HT1080 (cell line): ENCODE data around the gene EN2. TPM values are rescaled to one million over a fixed set of nuclear protein-coding genes. Genes with fewer than 3 reads are reported as not detected.

Experiments used
- DNase-seq: peaks from one replicate; pipeline ENCODE4 v3.0.0-alpha.2; 2015; ENCODE audit warnings: low read depth
- total RNA-seq: library from RNA; depleted of rRNA; stranded (reverse); fragments of >200 nt; shearing (Covaris generic); gene quantifications from 2 replicates; pipeline ENCODE4 v1.2.3, GENCODE V29; 2014

Gene EN2
- total RNA-seq, 1 experiment from 2014 or later, result not detected

DNA sequence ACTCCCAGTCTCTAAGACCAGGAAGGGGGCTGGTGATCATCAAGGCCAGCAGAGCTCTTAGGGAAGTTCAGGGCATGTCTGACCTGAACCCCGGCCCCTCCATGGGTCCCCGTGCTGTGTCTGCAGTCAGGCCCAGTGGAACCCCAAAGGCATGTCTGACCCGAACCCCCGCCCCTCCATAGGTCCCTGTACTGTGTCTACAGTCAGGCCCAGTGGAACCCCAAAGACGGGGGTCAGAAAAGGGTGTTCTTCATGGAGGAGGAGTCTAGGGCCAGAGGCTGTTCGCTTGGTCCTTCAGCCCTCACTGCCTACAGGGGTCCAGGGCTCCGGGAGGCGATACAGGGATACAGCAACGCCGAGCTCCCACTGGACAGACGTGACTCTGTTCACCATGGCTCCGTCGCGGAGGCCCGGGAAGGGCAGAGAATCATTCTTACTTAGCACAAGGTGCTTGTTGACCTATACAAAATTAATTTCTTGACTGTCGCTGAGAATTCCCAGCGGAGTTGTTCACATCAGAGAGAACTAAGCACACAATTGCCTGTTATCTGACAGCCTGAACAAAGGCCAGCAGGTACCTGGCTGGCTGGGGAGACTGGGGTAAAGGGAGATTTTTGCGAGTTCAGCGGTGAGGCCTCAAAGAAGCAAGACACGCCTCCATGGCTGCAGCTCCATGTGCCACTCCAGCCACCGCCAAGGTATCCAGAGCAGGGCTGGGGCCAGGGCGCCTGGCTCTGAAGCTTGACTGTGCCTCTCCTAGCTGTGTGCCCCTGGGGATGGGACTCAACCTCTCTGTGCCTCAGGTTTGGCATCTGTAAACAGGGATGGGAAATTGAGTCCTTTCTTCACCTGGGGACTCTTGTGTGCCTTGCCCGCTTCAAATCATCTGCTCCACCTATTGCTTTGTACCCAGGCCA, 26.8 kb downstream of the EN2 start:
- DNase-seq, result no peak

DNA sequence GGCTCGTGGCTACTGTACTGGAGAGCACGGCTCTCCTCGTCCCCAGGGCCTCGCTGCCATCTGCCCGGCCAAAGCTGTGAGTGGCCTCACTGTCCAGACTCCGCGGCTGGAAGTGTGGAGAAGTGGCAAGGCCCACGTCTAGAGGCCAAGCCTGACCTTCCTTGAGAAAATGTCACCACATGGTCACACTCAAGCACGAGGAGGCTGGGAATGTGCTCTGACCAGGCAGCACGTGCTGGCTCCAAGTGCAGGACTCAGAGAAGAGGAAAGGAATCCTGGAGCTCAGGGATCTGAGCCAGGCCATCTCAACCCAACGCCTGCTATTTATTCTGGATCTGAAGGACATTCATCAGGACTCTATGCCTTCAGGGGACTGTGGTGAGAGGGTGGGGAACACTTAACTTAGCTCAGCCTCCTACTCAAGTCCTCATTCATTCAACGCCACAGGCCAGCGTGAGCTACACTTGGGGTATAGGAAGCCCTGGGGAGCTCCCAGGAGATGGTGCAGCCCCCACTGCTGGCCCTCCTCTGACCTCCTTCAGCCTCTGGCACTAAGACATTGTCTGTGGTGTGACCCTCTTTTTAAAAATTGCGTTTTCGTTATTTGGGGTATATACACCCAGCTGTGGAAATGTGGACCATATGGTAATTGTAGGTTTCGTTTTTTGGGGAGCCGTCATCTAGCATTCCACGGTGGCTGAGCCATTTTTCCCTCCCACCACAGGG, 29.0 kb downstream of the EN2 start:
- DNase-seq, result no peak

DNA sequence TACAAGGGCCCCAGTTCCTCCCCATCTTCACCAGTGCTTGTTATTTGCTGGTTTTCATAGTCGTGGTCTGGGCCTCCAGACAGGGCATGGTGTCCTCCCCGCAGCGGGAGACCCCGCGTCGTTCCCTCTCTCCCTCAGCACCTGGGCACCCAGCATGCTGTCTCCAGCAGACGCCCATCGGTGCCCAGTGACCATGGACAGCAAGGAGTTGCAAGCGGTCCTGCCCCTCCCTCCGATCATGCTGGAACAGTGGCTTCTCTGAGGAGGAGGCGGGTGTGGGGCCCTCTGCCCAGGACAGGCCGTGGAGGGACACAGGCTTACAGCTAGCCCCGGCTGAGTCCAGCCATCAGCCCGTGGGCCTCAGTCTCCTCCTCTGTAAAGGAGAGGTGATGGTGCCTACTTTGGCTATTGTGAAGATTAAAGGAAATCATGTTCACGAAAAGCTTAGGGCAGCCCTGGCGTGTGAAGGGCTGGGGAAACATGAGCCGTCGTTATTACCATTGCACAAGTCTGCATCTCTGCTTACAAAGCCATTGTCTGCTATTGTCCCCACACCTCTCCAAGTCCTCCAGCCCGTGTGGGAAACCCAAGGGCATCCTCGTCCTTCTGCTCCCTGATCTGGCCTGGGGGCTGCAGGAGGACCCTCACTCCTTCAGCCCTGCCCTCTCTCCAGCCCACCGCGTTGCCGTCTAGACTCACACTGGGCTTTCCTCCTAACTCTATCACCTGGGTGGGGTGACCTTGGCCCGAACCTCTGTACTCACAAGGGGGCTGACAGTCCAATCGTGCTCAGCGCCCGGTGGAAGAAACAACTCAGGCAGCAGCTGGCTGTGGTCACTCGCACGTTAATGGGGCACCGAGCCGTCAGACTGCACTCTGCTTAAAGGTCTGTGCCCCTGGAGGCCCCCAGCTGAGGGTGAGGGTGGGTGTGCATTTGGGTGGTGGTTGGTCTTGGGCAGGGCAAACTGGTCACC, 29.9 kb downstream of the EN2 start:
- no peak for DNase-seq

DNA sequence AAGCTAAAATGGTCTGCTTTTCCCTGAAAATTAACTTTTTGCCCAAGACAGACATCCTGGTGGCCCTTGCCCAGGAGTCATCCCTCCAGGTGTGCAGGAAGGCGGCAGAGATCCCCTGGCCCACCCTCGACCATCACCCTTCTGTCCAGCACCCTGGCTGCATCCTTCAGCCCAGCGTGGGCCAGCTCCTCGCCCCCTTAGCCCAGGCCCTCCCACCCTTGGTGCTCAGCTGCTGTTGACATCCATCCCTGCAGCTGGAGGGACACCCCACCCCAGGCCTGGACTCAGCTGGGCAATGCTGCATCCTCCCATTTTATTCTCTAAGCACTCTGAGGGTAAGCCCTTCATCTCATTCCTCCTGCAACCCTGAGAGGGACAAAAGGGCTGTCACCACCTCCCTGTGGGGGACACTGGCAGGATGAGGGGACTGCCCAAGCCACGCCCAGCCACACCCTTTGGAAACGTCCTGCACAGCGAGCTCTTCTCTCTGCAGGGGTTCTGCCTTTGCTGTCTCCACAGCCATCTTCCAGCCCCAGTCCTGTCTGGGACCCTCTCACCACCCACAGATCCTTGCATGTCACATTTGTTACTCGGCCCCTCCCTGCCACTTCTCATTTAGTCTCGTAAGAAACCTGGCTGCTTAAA, 30.7 kb downstream of the EN2 start:
- DNase-seq, result no peak

DNA sequence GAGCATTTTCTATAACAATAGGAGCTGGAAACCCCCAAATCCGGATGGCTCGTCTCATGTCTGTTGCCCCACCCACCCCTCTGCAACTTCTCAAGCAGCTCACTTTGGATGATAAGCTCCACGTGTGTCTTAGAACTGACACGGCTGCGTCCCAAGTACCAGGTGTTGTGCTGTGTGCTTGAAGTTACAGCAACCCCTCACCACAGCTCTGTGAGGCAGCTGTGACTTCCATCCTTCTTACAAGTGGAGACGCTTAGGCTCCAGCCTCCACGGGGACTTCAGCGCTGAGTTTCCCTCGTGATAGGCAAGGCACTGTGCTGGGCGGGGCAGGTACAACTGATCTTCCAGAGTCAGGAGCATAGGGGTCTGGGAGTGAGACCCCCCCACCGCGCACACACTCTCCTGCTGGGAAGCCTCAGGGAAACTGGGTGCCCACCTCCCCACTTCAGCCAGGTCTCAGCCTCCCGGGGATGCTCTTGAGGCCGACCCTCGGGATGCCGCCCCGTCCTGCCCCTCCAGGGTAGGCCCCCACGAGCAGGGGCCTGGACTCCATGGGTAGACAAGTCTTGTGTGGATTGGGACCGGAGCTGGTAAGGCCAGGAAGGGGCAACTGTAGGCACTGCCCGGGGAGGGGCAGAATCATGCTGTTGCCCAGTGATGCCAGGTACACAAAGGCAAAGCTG, 31.4 kb downstream of the EN2 start:
- no peak for DNase-seq

DNA sequence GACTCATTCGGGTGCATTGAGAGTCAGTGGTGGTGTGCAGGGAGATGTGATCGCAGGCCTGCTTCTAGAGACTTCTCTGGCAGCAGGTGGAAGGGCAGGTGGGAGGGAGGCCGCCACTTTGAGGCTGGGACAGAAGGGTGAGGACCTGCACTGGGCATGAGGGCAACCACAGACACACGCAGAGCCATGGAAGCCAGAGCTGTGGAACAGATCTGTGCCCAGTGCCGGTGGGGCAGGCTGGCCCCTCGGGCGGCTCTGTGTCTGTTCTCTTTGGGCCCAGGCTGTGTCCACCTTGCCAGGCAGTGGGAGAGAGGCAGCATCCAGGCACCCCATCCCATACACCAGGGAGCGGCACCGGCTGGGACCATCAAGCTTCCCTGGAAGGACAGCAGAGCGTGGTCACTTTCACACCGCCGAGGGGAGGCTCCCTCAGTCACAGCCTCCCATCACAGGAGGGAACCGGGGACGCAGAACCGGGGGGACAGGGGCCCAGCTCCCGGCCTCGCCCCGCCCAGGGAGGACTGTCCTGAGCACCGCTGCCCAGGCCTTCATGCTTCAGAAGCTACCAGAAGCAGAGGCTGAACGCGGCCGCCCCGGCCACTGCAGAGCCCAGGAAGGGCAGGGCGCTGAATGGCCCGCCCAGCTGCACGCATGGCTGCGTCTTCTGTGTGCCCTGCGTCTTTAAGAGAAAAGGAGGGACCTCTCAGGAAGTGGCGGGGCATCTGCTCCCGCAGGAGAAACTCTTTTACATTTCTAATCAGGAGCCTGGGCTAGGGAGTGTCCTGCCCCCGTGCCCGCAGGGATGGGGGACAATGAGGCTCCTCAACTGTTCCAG, 32.1 kb downstream of the EN2 start:
- peak; percentile 7 for DNase-seq

DNA sequence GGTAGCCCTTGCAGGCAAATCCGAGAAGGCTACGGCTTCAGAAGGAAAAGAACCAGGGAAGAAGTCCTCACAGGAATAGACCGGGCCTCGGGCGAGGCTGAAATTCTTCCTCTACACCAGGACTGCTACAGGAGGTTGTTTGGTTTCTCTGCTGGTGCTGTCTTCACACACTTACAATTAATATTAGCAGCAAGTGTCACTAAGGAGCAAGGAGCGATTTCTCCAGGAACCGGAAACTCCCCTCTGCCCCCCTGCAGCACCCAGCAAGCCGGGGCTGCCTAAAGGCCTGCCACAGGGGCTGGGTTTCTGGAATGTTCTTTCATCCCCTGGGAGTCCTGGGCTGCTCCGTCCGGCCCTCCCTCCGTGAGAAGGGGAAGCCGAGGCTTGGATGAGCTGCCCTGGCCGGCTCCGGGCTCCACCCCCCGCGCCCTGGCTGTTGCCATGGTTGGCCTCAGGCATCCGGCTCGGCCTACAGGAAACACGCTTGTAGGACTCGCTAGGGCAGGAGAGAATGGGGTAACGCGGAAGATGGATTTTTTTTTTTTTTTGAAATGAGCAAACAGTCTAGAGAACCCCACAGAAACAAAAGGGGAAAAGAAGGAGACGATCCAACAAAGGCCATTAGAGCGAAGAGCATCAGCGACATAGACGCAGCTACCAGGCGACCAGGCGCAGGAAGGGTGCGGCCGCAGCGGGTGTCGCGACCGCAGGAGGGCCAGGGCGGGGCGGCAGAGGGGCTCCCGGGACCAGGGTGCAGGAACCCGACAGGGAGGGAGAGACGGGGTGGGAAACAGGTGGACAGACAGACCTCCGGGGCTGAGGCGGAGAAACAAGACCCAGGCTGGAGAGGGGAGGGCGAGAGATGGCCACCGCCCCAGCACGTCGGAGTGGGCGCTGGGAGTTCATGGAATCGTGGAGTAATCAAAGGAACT, 33.0 kb downstream of the EN2 start:
- no peak for DNase-seq

DNA sequence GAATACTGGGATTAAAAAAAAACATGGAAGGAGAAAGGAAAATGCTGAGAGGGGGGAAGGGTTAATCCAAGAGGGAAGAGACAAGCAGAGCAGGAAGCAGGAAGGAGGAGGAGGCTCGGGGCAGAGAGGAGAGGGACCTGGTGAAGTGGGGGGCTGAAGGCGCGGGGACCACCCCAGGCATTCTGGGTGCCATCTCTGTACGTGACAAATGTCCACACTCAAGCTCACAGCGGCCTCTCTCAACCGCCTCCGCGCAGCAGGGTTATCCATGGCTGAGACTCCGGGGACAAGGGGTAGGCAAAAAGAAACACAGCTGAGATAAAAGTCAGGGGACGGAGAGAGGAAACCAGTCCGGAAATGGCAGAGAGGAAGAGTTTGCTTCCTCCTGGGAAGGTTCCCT, 33.9 kb downstream of the EN2 start:
- no peak for DNase-seq

DNA sequence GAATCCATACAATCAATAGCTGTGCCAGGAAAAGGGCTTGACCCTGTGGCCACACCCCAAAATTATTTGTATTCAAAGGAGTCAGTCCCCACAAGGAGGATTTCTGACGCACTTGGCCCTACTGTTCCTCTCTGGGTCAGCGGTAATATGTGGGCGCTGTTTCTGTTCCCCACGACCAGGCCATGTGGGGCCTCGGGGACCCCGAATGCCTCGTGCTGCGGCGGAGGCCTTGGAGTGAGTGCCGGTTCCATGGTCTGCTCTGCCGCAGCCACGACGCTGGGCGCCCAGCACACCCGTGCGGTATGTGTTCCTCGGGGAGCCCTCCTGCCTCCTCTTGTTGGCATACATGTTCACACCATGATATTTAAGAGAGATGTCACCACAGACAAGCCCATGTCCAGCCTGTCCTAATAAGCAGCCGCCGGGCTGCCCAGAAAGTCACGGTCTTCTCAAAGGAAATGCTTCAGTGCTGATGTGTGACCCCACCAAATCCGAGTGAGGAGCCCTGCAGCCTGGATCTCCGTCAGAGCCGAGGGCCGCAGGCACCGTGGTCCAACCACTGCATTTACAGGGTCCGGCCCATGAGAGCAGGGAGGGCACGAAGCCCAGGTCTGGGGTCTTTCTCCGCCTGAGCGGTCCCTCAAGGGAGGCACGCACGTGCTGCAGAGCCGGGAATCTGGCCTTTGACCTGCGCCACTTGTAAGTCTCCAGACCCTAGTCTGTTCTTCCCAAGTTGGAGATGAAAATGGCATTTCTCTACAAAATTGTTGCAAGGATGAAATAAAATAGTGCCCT, 36.0 kb downstream of the EN2 start:
- no peak for DNase-seq

DNA sequence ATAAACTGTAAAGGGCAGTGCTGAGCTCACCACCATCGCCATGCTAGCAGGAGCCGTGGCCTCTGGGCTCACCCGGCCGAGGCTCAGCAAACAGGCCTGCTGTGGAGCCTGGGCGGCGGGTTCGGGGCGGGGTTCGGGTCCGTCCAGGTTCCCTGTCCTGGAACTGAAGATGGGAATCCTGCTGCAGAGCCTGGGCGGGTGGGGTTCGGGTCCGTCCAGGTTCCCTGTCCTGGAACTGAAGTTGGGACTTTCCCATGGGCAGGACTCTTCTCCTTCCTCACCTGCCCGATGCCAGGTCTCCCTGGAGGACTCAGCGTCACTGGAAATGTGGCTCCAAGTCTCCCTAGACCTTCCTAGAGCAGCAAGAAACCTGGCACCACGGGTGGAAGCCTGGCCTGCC, 36.6 kb downstream of the EN2 start:
- no peak for DNase-seq

DNA sequence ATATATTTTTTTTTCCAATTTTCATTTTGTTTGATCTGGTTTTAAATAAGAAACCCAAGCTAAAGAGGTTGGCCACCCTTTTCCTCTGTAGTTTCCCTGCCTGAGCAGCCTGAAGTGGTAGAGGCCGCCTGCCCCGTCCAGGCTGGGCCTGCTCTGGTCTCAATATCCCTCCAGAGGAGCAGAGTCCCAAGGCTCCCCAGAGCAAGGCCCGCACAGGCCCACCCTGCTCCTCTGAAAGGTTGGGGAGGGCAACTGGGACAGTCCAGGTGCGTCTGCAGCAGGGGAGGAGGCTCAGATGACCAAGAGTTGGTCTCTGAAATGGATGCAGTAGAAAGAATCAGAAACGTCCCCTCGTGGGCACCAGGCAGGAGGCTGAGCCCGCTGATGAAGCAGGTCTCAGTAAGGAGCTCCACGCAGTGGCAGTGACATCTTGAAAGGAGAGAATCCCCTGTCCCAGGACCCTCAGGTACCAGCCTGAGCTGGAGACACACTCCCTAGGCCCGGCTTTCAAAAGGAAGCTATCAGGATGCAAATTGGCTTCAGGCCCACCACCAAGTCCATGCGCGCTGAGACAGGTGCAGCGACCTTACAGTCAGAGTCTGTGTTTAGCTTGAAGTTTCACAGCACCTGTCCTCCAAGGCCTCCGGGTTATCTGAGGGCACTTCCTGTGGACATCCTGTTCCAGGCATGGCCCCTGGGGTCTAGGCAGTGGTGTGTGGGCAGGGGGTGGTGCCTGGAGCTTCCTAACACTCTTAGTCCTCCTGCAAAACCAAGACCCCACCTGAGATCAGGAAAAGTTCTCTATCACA, 37.7 kb downstream of the EN2 start:
- DNase-seq, result no peak

DNA sequence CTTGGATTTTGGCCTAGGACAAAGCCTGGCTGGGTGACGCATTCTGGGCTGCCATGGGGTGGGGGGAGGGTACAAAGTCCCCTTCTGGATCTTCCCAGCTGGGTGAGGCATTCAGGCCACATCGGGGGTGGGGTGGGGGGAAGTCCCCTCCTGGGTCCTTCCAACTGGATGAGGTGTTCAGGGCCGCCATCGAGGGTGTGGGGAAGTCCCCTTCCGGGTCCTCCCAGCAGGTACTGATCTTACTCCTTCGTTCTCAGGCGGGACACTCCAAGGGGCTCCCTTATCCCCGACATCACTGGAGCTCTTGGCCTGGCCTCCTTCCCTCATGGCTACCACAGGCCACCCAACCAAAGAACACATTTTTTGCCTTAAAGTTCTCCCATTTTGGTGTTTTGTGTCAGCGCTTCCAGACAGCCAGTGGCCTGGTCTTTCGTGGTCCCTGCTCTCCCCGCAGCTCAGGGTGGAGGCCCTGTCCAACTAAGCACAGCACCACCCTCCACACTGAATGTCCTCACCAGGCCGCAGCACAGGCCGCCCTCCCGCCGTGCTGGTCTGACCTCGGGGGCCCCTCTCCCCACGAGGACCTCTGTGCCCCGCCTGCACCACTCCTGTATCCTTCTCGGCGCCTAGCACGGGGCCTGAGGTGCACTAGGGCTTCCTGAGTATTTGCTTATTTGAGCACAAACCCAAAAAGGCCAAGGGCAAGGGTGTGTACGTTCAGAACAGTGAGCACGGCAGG, 38.5 kb downstream of the EN2 start:
- no peak for DNase-seq

DNA sequence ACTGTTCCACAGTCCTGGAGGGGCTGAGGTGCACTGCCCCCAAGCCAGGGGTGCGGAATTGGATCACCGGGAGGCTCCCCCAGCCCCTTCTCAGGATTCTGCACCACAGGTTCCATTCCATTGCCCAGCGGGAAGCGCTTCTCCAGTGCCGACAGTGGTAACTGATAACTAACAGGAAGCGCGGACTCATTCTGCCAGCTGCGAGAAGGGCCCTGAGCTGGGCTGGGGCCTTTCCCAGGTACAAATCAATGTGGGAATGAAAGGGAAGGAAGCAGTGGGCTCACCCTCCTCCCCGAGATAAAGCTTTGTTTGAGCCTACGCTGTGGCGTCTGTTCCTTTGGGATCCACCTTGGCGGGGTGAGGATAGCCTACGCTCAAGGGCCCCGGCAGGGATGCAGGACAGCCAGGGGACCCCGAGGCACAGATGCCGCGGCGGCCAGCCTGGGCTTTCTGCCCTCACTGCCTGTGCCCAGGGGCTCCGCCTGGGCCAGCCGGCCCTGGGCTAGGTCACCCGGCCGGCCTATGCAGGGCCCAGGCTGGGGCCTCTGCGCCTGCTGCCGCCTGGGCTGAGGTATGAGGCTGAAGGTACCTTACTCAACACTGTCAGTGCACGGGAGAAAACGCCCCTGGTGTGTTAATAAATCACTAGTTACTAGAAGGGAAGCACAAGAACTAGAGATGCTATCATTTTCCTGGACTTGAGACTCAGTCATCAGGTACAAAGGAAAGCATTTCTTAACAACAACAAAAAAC, 39.4 kb downstream of the EN2 start:
- no peak for DNase-seq

DNA sequence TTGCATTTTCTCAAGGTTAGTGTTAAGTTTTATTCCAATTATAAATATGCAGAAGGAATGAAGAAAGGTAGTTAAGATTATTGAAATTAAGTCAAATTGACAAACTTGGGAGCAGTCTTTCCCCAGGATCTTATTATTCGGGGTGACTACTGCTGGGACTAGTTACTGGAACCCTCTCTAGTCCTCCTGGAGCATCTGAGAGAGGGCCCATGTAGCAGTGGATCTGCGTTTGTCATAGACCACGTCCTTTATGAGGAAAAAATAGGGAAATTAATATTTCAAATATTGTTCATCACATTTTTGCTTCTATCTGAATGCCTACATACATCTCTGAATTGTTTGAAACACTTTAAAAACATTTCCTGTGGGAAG, 47.5 kb downstream of the EN2 start:
- DNase-seq, result no peak

DNA sequence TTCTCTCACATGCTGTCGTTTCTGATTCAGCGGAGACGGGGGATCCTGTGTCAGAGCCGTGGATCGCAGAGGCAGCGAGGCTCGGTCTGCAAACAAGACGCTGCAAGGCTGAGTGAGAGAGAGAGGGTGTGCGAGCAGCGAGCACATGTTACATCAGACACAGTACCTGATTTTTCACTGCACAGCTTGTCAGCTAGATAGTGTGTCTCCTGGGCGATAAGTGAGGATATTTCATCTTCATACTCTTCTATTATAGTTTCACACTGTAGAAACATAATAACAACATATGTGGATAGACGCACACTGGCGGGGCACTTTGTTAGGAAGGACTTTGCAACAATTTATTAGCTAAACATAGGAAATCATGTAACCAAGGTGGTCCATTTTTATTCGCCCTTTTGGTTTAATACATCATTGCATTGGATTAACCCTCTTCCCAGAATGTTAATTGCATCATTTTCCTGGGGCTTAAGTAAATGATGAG, 49.0 kb downstream of the EN2 start:
- no peak for DNase-seq
